Measurements from ENCODE around the gene CSHL1. TPM values are rescaled to one million over a fixed set of nuclear protein-coding genes. Genes with fewer than 3 reads are reported as not detected.
"Not testable (repeated sequence)": the region's sequence is repeated elsewhere in the genome, so short reads cannot be mapped to it uniquely, and the experiment has no call there.

Gene CSHL1
- total RNA-seq, 2 donors from 2014 or later: not detected

GRCh38 chr17:63870292-63870665 is 40.8 kb downstream of the CSHL1 start:
- not testable (repeated sequence) for H3K4me1 ChIP-seq; DNase-seq (ENCODE audit: low spot score)

GRCh38 chr17:63869491-63870291 is 41.4 kb downstream of the CSHL1 start:
- not testable (repeated sequence) for H3K36me3 ChIP-seq; H3K27me3 ChIP-seq; DNase-seq (ENCODE audit: low spot score); H3K27ac ChIP-seq; H3K4me1 ChIP-seq; H3K9me3 ChIP-seq; H3K4me3 ChIP-seq

More at GRCh38 chr17:63870292-63870665, 40.8 kb downstream of the CSHL1 start:
- H3K27ac ChIP-seq, H3K4me3 ChIP-seq, H3K27me3 ChIP-seq, H3K9me3 ChIP-seq, H3K36me3 ChIP-seq: not testable (repeated sequence)

- not testable (repeated sequence) for DNase-seq (ENCODE audit: low spot score); H3K4me1 ChIP-seq; H3K9me3 ChIP-seq; H3K36me3 ChIP-seq; H3K27ac ChIP-seq; H3K4me3 ChIP-seq; H3K27me3 ChIP-seq
These were observed 44.4 kb downstream of the CSHL1 start for GRCh38 chr17:63866625-63867024.

Other genes starting within 250 kb of the CSHL1 start
- gene LIMD2, start 211.1 kb downstream of the CSHL1 start, total RNA-seq: 1 to 10 TPM; 2.7 to 5.6 TPM
- 10 to 100 TPM; 13.1 to 14.4 TPM for gene STRADA, start 169.5 kb downstream of the CSHL1 start, total RNA-seq
- gene CCDC47, start 137.7 kb downstream of the CSHL1 start, total RNA-seq: 10 to 100 TPM; 57.1 to 69.7 TPM
- gene DDX42, start 137.1 kb downstream of the CSHL1 start, total RNA-seq: 10 to 100 TPM; 39.9 to 41.0 TPM
- 100 to 1,000 TPM in 1 of 2 donors, 10 to 100 TPM in 1; 59.3 to 105 TPM for gene PSMC5, start 83.8 kb downstream of the CSHL1 start, total RNA-seq
- 10 to 100 TPM; 24.3 to 58.0 TPM for gene FTSJ3, start 83.6 kb downstream of the CSHL1 start, total RNA-seq
- 10 to 100 TPM; 30.4 to 51.3 TPM for gene SMARCD2, start 68.6 kb downstream of the CSHL1 start, total RNA-seq
- gene CSH2, start 37.6 kb downstream of the CSHL1 start, total RNA-seq: not detected
- gene GH2, start 29.3 kb downstream of the CSHL1 start, total RNA-seq: not detected
- gene CSH1, start 14.7 kb downstream of the CSHL1 start, total RNA-seq: not detected
- gene GH1, start 7.6 kb upstream of the CSHL1 start, total RNA-seq: not detected
- gene CD79B, start 21.1 kb upstream of the CSHL1 start, total RNA-seq: 1 to 10 TPM; 2.2 to 7.3 TPM
- gene SCN4A, start 61.7 kb upstream of the CSHL1 start, total RNA-seq: 1 to 10 TPM in 1 of 2 donors, under 1 TPM in 1; 0.74 to 2.5 TPM
- under 1 TPM in 1 of 2 donors, not detected in 1; 0.08 TPM for gene PRR29, start 87.1 kb upstream of the CSHL1 start, total RNA-seq
- gene ICAM2, start 109.4 kb upstream of the CSHL1 start, total RNA-seq: 100 to 1,000 TPM in 1 of 2 donors, 10 to 100 TPM in 1; 74.6 to 109 TPM
- 10 to 100 TPM in 1 of 2 donors, 1 to 10 TPM in 1; 7.0 to 11.9 TPM for gene ERN1, start 218.9 kb upstream of the CSHL1 start, total RNA-seq

Data from right atrium auricular region (tissue), 2 donors.